ENCODE data around the gene CNOT1. TPM values are rescaled to one million over a fixed set of nuclear protein-coding genes. Genes with fewer than 3 reads are reported as not detected.

The CNOT1 gene
- total RNA-seq, 1 experiment from 2014 or later, result 328 TPM

GRCh38 chr16:58518083-58518979 is 111.3 kb downstream of the CNOT1 start:
- Histone ChIP-seq H2AK5ac (ENCODE audit: insufficient read length, low read length) (no peak overlapping the region), H3K23ac (ENCODE audit: insufficient read length, low read depth, low read length) (no peak overlapping the region), H4K8ac (replicated peaks; ENCODE audit: insufficient read length, low read depth, low read length) (no peak overlapping the region), H3K4me1 (ENCODE audit: insufficient read depth, low read length) (0 out of 2 replicates have a peak, but pooled peaks cover 3% of the 10 kb centered on the region), H2BK15ac (ENCODE audit: low read depth, low read length) (no peak overlapping the region), H4K20me1 (ENCODE audit: control insufficient read depth, insufficient read depth, insufficient read length) (no peaks in the 10 kb centered on the region), H3K79me2 (ENCODE audit: insufficient read depth, low read length) (no peaks in the 10 kb centered on the region), H4K5ac (ENCODE audit: insufficient read length, low read depth, low read length) (no peak overlapping the region), H3K79me1 (ENCODE audit: insufficient read depth, low read depth, low read length, poor library complexity, severe bottlenecking) (no peaks in the 10 kb centered on the region), H3K23me2 (ENCODE audit: insufficient read length, low read depth, low read length, poor library complexity, severe bottlenecking) (no peaks in the 10 kb centered on the region), H4K91ac (ENCODE audit: insufficient read length, low read depth, low read length) (no peak overlapping the region), H3K27me3 (ENCODE audit: insufficient read depth, low read length) (no peaks in the 10 kb centered on the region), H2BK120ac (ENCODE audit: low read depth, low read length, poor library complexity, severe bottlenecking) (no peak overlapping the region), H2BK20ac (ENCODE audit: low read depth, low read length, poor library complexity, severe bottlenecking) (no peak overlapping the region), H3K4ac (ENCODE audit: low read depth, low read length) (no peak overlapping the region), H3K27ac (ENCODE audit: insufficient read length, low read depth, low read length) (no peak overlapping the region), H3K9ac (ENCODE audit: extremely low read depth, insufficient read length, low read length) (no peak overlapping the region), H2BK12ac (ENCODE audit: insufficient read length, low read depth, low read length) (no peak overlapping the region), H3K9me3 (ENCODE audit: control insufficient read depth, low read depth, low read length) (no peaks in the 10 kb centered on the region), H2BK5ac (ENCODE audit: insufficient read length, low read length) (no peak overlapping the region), H3K56ac (ENCODE audit: insufficient read length, low read depth, low read length) (no peak overlapping the region), H3K14ac (ENCODE audit: insufficient read depth, low read length) (no peak overlapping the region), H3K4me2 (ENCODE audit: insufficient read depth, insufficient read length, low read length) (no peak overlapping the region), H2AFZ (ENCODE audit: low read length) (no peak overlapping the region), H3T11ph (ENCODE audit: low read length) (no peak overlapping the region), H3K18ac (ENCODE audit: insufficient read length, low read depth, low read length) (no peak overlapping the region)
- no CpG with 5 or more reads among the region's 8 CpGs for WGBS (ENCODE audit: extremely low coverage, insufficient read length, low lambda C conversion rate)
- Mint-ChIP-seq H3K4me1 (peaks cover 10 to 20% of the 10 kb centered on the region in 2 experiments), H3K9me3 (no peaks in the 10 kb centered on the region; a peak in 2 of 5 replicates), H3K36me3 (ENCODE audit: insufficient read depth in 1 of 3, low read depth in 3 of 3) (peaks cover 25 to 82% (median 60%) of the 10 kb centered on the region in 3 experiments; a peak in 6 of 7 replicates), H3K27ac (peak overlapping the region in 2 of 3 experiments; percentile 15 to 66; a peak in 2 of 7 replicates), H3K4me3 (peak overlapping the region in 1 of 2 experiments; percentile 38; a peak in 1 of 5 replicates), H3K27me3 (ENCODE audit: low read depth) (no peaks in the 10 kb centered on the region; the same call in 1 of the 2 replicates)
- no peak for DNase-seq
- no peak for TF ChIP-seq CTCF (conservative IDR thresholded peaks at IDR 0.05)

Data from H9 (cell line).